ENCODE measurements around the gene R3HDML. TPM values are rescaled to one million over a fixed set of nuclear protein-coding genes. Genes with fewer than 3 reads are reported as not detected.

R3HDML gene
- total and polyA plus RNA-seq, 10 of the 15 experiments (the other 5 are each of a cell fraction or from before 2014, with no cell fraction given): not detected

- TF ChIP-seq BHLHE40 (IDR thresholded peaks at IDR 0.05; ENCODE audit: borderline replicate concordance in 1 of 2, low read depth in 2 of 2, low read length in 1 of 2): no peak
- TF ChIP-seq ESRRA (IDR thresholded peaks at IDR 0.05; ENCODE audit: low read length): no peak
- TF ChIP-seq MTA2 (IDR thresholded peaks at IDR 0.05; ENCODE audit: low read depth): 0 out of 2 replicates have a peak, but pooled peaks have one; percentile 23
- no peak for TF ChIP-seq DPF2 (IDR thresholded peaks at IDR 0.05)
- TF ChIP-seq ZBTB33 (IDR thresholded peaks at IDR 0.05): no peak
- no peak for TF ChIP-seq ZZZ3 (IDR thresholded peaks at IDR 0.05; ENCODE audit: control insufficient read depth, insufficient read length, low read depth)
- TF ChIP-seq TCF7 (IDR thresholded peaks at IDR 0.05; ENCODE audit: borderline replicate concordance): no peak
- TF ChIP-seq ZNF207 (IDR thresholded peaks at IDR 0.05; ENCODE audit: borderline replicate concordance): no peak
- TF ChIP-seq ASH2L (IDR thresholded peaks at IDR 0.05; ENCODE audit: borderline replicate concordance, low read depth): no peak
- no peak for TF ChIP-seq CEBPB (IDR thresholded peaks at IDR 0.05; ENCODE audit: borderline replicate concordance in 1 of 2, low read depth in 2 of 2, low read length in 2 of 2)
- no peak for TF ChIP-seq USF2 (IDR thresholded peaks at IDR 0.05; ENCODE audit: borderline replicate concordance, low read depth, low read length)
- no peak for TF ChIP-seq NR2C2 (IDR thresholded peaks at IDR 0.05; ENCODE audit: borderline replicate concordance, control insufficient read depth, insufficient read length, low read depth)
- TF ChIP-seq E2F8 (IDR thresholded peaks at IDR 0.05; ENCODE audit: low read depth, partially characterized antibody): no peak
- no peak for TF ChIP-seq GABPA (IDR thresholded peaks at IDR 0.05; ENCODE audit: low read depth)
- no peak for TF ChIP-seq CREM (IDR thresholded peaks at IDR 0.05; ENCODE audit: low read depth)
- no peak for TF ChIP-seq TAF1 (IDR thresholded peaks at IDR 0.05; ENCODE audit: borderline replicate concordance, low read depth, low read length)
- TF ChIP-seq BMI1 (IDR thresholded peaks at IDR 0.05; ENCODE audit: borderline replicate concordance): no peak
- TF ChIP-seq ZNF592 (IDR thresholded peaks at IDR 0.05): no peak
- TF ChIP-seq TBL1XR1 (IDR thresholded peaks at IDR 0.05; ENCODE audit: low read depth, low read length): no peak
- no peak for TF ChIP-seq ZSCAN29 (IDR thresholded peaks at IDR 0.05)
- TF ChIP-seq KDM1A (IDR thresholded peaks at IDR 0.05; ENCODE audit: borderline replicate concordance): no peak
- TF ChIP-seq GATAD2B (conservative IDR thresholded peaks at IDR 0.05; ENCODE audit: low read depth): no peak
Observed at GRCh38 chr20:44384423-44385027, 47.7 kb downstream of the R3HDML start (continued).
